Hematopoietic multipotent progenitor cell (in vitro differentiated cells): ENCODE results near the gene SPTBN2. TPM values are rescaled to one million over a fixed set of nuclear protein-coding genes. Genes with fewer than 3 reads are reported as not detected.
"Not testable (repeated sequence)": the region's sequence is repeated elsewhere in the genome, so short reads cannot be mapped to it uniquely, and the experiment has no call there.

Source experiments
- DNase-seq, 3 donors: peaks; one replicate each; pipeline ENCODE4 v3.0.0-alpha.2; 2011 to 2015; ENCODE audit warnings: low read depth in 2 of 3, low spot score in 2 of 3
- small RNA-seq: library from RNA; depleted of rRNA; stranded (forward); fragments of <200 nt; gene quantifications from one replicate; pipeline ENCODE3, GENCODE V24; 2012
- total RNA-seq: library from RNA; depleted of rRNA; stranded (reverse); fragments of >200 nt; gene quantifications from one replicate; pipeline ENCODE4 v1.2.3, GENCODE V29; 2012

The SPTBN2 gene
- total RNA-seq, 1 donor, result 26.1 TPM

- DNase-seq, result no peak
Observed at GRCh38 chr11:66646828-66647227, 82.2 kb downstream of the SPTBN2 start.

DNA sequence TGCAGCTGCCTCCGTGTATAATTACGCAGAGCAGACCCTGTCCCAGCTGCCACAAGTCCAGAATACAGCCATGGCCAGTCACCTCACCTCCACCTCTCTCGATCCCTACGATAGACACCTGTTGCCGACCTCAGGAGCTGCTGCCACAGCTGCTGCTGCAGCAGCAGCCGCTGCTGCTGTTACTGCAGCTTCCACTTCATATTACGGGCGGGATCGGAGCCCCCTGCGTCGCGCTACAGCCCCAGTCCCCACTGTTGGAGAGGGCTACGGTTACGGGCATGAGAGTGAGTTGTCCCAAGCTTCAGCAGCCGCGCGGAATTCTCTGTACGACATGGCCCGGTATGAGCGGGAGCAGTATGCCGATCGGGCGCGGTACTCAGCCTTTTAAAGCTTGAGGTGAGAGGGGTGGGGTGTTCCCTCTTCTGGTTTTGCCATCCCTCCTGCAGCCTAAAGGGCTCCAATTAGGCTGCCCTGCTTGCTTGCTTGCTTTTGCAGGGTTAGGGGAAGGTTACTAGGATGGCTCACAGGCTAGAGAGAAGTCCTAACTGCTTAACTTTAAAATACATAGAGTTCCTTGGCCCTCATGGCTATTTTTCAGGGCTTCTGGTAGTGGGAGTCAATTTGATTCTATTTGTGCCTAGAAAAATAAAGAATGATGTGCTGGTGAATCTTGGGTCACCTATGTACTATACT, 85.1 kb downstream of the SPTBN2 start:
- DNase-seq, result no peak

DNA sequence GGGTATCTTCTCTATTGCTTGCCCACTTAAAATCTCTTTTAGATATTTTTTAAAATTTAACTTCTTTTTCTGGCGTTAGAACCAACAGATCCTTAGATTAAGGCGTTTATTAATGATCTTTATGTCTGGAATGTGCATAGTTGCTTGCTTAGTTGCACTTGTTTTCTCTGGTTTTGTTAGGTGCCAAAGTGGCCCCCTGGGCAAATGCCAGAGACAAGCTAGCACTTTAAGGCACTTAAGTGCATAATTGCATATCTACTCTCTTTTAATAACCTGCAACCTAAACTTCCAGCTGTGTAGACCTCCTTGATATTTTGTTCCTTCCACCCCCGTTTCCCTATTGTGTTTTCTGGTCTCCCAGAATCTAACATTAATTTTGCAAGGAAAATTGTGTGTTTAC, 87.2 kb downstream of the SPTBN2 start:
- DNase-seq, result no peak

- DNase-seq, result not testable (repeated sequence)
Observed at GRCh38 chr11:66639814-66640340, 89.1 kb downstream of the SPTBN2 start.

GRCh38 chr11:66639066-66639813, 89.8 kb downstream of the SPTBN2 start:
- DNase-seq, result peak in 2 of 3 donors; percentile 62 to 74

DNA sequence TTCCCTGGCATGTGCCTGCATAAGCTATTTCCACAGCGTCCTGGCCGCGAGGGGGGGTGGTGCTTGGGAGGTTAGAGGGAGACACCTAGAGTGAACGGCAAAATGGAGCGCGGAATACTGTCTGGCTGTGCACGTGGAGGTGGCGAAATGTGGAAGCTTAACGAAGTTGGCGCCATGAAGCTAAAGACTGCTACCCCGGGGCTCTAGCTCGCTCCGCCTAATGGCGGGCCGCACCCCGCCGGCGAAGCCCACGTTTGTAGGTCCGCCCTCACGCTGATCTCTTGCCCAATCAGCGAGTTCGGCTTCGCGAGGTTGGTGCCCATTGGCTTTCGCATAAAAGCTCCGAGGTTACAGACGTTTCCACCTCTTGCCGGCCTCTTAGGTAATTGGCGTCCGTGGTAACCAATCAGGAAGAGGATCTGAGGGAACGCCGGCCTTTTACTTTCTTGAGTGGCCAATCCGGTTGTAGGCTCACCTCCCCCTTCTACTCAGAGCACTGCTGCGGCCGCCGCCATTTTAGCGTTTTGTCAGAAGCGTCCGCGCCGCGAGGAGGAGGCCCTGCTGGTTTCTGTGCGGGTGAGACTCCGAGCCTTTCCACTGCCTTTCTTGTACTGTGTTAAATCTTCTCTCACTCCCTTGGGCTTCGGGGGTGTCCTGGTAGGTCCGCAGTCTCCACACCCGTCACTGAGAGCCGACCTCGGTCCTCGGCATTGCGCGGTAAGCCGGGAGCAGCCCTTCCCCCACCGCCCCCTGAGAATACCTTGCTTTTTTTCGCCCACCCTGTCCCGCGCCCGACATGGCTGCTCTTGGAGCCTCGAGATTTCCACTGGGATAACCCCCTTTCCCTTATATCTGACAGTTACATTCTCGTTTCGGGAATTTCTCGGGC, 90.6 kb downstream of the SPTBN2 start, which contains the start of gene RBM4:
TSS of gene RBM4 (plus strand) at position 527 of the 889 bp plus-strand sequence. CDS start 1,009 bp downstream, outside the sequence.
- peak; percentile 90 to 100 (median 100) for DNase-seq

- DNase-seq, result no peak
Observed at GRCh38 chr11:66637557-66638176, 91.3 kb downstream of the SPTBN2 start.

GRCh38 chr11:66636411-66636810, 92.6 kb downstream of the SPTBN2 start:
- no peak for DNase-seq

Small RNA genes within 50 kb of the gene (small RNA-seq; reads per million reads assigned to genes)
- not detected for gene RN7SL12P

Other genes with a start within 250 kb of the SPTBN2 start
- gene DPP3, start 248.8 kb downstream of the SPTBN2 start, total RNA-seq, result 44.2 TPM
- 50.1 TPM for gene BBS1, start 218.6 kb downstream of the SPTBN2 start, total RNA-seq
- gene ZDHHC24, start 183.2 kb downstream of the SPTBN2 start, total RNA-seq, result 32.0 TPM
- gene ACTN3, start 182.3 kb downstream of the SPTBN2 start, total RNA-seq, result not detected
- gene CTSF, start 160.6 kb downstream of the SPTBN2 start, total RNA-seq, result 65.2 TPM
- 0.27 TPM for gene CCDC87, start 136.2 kb downstream of the SPTBN2 start, total RNA-seq
- gene CCS, start 136.0 kb downstream of the SPTBN2 start, total RNA-seq, result 103 TPM
- gene RBM14, start 112.6 kb downstream of the SPTBN2 start, total RNA-seq, result 102 TPM
- 104 TPM for gene RBM4, start 90.5 kb downstream of the SPTBN2 start, total RNA-seq
- gene RBM4B, start 51.3 kb downstream of the SPTBN2 start, total RNA-seq, result 31.8 TPM
- 30.4 TPM for gene RCE1, start 114.2 kb upstream of the SPTBN2 start, total RNA-seq
- 33.7 TPM for gene LRFN4, start 127.8 kb upstream of the SPTBN2 start, total RNA-seq
- 1.6 TPM for gene PC, start 229.2 kb upstream of the SPTBN2 start, total RNA-seq
- gene C11orf86, start 246.1 kb upstream of the SPTBN2 start, total RNA-seq, result not detected